Smooth muscle cell (in vitro differentiated cells): ENCODE measurements around the gene CNOT9. TPM values are rescaled to one million over a fixed set of nuclear protein-coding genes. Genes with fewer than 3 reads are reported as not detected.

ENCODE experiments used
- DNase-seq: peaks from one replicate; lab custom pipeline; 2025; ENCODE audit not compliant: unreplicated experiment; lab: John Stamatoyannopoulos, UW
- H2AFZ ChIP-seq: fragments of 200-600 bp; sonication (generic); 2 replicates; pipeline ENCODE4 v1.6.0; 2016; ENCODE audit warnings: antibody characterized with exemption, low read depth, mild to moderate bottlenecking
- H3F3A ChIP-seq: fragments of 200-600 bp; sonication (generic); 2 replicates; pipeline ENCODE4 v1.6.0; 2017; ENCODE audit warnings: antibody characterized with exemption, low read depth
- H3K27ac ChIP-seq: fragments of 200-600 bp; sonication (generic); 2 replicates; pipeline ENCODE4 v1.5.1; 2016; ENCODE audit warnings: low read depth, mild to moderate bottlenecking
- H3K27me3 ChIP-seq: fragments of 200-600 bp; sonication (generic); 2 replicates; pipeline ENCODE4 v1.6.1; 2016; ENCODE audit warnings: low read depth, mild to moderate bottlenecking
- H3K36me3 ChIP-seq: fragments of 200-600 bp; sonication (generic); 2 replicates; pipeline ENCODE4 v1.5.1; 2016; ENCODE audit warnings: low read depth
- H3K4me1 ChIP-seq: fragments of 200-600 bp; sonication (generic); 2 replicates; pipeline ENCODE4 v1.5.1; 2016; ENCODE audit warnings: low read depth
- H3K4me2 ChIP-seq: fragments of 200-600 bp; sonication (generic); 2 replicates; pipeline ENCODE4 v1.6.0; 2016; ENCODE audit warnings: mild to moderate bottlenecking
- H3K4me3 ChIP-seq: fragments of 200-600 bp; sonication (generic); 2 replicates; pipeline ENCODE4 v1.5.1; 2016; ENCODE audit warnings: mild to moderate bottlenecking
- H3K79me2 ChIP-seq: fragments of 200-600 bp; sonication (generic); 2 replicates; pipeline ENCODE4 v1.6.0; 2016; ENCODE audit warnings: low read depth, mild to moderate bottlenecking
- H3K9ac ChIP-seq: fragments of 200-600 bp; sonication (generic); 2 replicates; pipeline ENCODE4 v1.6.0; 2016; ENCODE audit warnings: low read depth
- H3K9me3 ChIP-seq: fragments of 200-600 bp; sonication (generic); replicated peaks from 2 replicates; pipeline ENCODE4 v1.5.1; 2016; ENCODE audit warnings: low read depth
- H4K20me1 ChIP-seq: fragments of 200-600 bp; sonication (generic); 2 replicates; pipeline ENCODE4 v1.6.0; 2016; ENCODE audit warnings: low read depth
- WGBS: methylation state at CpG from one replicate; pipeline ENCODE4 v1.1.7; 2016; ENCODE audit warnings: low lambda C conversion rate; 5-methylcytosine and 5-hydroxymethylcytosine counted together
- polyA plus RNA-seq: library from polyadenylated mRNA; unstranded; fragments of >200 nt; fragmentation: Nextera tagmentation; extraction: Ambion mirVana; gene quantifications from 2 replicates; pipeline ENCODE4 v1.2.1, GENCODE V29; 2016
- total RNA-seq: library from RNA; depleted of rRNA; stranded (reverse); fragments of >200 nt; gene quantifications from 2 replicates; pipeline ENCODE4 v1.2.3, GENCODE V29; 2014
- TF ChIP-seq, protein P1 (sequence below): fragments of 200-600 bp; sonication (generic); IDR thresholded peaks from 2 replicates; pipeline ENCODE4 v1.5.1; 2017; ENCODE audit warnings: borderline replicate concordance, mild to moderate bottlenecking, antibody characterized with exemption; ENCODE audit not compliant: insufficient read depth, poor library complexity, severe bottlenecking

Gene CNOT9
- total and polyA plus RNA-seq, 2 experiments from 2014 or later = 26.0 to 57.8 TPM

DNA sequence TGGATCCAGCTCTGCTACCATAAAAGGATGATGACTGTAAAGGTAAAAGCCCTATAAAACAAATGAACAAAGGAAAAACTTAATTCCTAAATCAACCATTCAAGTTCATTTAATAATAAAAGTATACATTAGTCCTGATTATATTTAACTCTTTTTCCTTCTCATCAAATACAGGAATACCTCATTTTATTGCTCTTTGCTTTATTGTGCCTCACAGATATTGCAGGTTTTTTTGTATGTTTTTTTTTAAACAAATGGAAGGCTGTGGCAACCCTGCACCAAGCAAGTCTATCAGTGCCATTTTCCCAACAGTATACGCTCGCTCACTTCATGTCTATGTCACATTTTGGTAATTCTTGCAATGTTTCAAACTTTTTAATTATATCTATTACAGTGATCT, 38.6 kb upstream of the CNOT9 start:
- Histone ChIP-seq H3F3A (no peaks in the 10 kb centered on the region), H3K36me3 (peaks cover 54% of the 10 kb centered on the region), H3K79me2 (no peaks in the 10 kb centered on the region), H3K4me1 (no peaks in the 10 kb centered on the region), H3K9ac (no peak overlapping the region), H3K4me2 (no peak overlapping the region), H4K20me1 (no peaks in the 10 kb centered on the region), H3K4me3 (no peak overlapping the region), H3K27ac (no peak overlapping the region), H2AFZ (no peak overlapping the region), H3K27me3 (no peaks in the 10 kb centered on the region), H3K9me3 (no peaks in the 10 kb centered on the region)
- TF ChIP-seq, protein P1, sequence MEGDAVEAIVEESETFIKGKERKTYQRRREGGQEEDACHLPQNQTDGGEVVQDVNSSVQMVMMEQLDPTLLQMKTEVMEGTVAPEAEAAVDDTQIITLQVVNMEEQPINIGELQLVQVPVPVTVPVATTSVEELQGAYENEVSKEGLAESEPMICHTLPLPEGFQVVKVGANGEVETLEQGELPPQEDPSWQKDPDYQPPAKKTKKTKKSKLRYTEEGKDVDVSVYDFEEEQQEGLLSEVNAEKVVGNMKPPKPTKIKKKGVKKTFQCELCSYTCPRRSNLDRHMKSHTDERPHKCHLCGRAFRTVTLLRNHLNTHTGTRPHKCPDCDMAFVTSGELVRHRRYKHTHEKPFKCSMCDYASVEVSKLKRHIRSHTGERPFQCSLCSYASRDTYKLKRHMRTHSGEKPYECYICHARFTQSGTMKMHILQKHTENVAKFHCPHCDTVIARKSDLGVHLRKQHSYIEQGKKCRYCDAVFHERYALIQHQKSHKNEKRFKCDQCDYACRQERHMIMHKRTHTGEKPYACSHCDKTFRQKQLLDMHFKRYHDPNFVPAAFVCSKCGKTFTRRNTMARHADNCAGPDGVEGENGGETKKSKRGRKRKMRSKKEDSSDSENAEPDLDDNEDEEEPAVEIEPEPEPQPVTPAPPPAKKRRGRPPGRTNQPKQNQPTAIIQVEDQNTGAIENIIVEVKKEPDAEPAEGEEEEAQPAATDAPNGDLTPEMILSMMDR = no peak
- DNase-seq = no peak
- 94% methylated on average over 2 of the region's 2 CpGs for WGBS

DNA sequence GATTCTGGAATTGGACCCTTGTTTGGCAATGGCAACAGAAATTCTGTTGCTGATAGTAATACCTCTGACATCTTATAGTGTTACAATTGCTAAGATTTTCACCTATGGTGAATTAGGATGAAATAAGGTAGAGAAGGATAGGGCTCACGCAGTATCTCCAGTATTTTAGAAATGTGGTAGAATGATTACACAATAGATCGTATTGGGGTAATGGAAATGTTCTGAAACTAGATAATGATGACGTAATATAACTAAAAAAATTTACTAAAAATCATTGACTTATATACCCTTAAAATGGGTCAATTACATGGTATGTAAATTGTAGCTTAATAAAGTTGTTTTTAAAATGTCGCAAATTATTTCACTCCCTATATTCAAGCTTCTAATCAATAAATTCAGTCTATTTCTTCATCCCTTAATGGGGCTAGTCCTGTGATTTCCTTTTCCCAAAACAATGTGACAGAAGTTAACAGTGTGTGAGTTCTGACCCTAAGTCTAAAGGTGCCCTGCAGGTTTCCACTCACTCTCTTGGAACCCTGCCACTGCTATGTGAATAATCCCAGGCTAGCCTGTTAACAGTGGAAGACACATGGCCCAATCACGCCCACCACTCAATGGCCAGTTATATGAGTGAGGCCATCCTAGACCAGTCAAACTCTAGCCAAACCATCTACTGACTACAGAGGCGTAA, 31.7 kb upstream of the CNOT9 start:
- H4K20me1 ChIP-seq = no peaks in the 10 kb centered on the region
- H2AFZ ChIP-seq = no peak overlapping the region
- H3K9ac ChIP-seq = no peak overlapping the region
- no peak overlapping the region for H3K27ac ChIP-seq
- no peak overlapping the region for H3K4me3 ChIP-seq
- DNase-seq = no peak
- H3K27me3 ChIP-seq = no peaks in the 10 kb centered on the region
- TF ChIP-seq, protein P1 = no peak
- H3F3A ChIP-seq = no peaks in the 10 kb centered on the region
- H3K4me2 ChIP-seq = no peak overlapping the region
- H3K36me3 ChIP-seq = peaks cover 17% of the 10 kb centered on the region
- no peaks in the 10 kb centered on the region for H3K4me1 ChIP-seq
- WGBS = 90% methylated on average over 6 of the region's 6 CpGs
- no peaks in the 10 kb centered on the region for H3K9me3 ChIP-seq
- no peaks in the 10 kb centered on the region for H3K79me2 ChIP-seq

DNA sequence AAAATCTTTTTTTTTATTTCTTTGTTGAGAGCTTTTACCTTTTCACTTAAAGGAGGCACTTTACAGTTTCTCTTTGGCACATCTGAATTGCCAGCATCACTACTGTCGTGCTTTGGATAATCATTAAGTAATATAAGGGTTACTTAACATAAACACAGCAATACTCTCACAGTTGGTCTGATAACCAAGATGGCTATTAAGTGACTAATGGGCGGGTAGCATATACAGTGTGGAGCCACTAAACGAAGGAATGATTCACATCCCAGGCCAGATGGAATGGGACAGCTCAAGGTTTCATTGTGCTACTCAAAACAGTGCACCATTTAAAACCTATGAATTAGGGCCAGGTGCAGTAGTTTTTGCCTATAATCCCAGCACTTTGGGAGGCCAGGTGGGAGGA, 28.6 kb upstream of the CNOT9 start:
- TF ChIP-seq, protein P1 = no peak
- no peak for DNase-seq
- no peaks in the 10 kb centered on the region for H3F3A ChIP-seq
- H2AFZ ChIP-seq = no peak overlapping the region
- no peaks in the 10 kb centered on the region for H3K27me3 ChIP-seq
- H3K36me3 ChIP-seq = peaks cover 17% of the 10 kb centered on the region
- no peaks in the 10 kb centered on the region for H3K9me3 ChIP-seq
- no peak overlapping the region for H3K27ac ChIP-seq
- no peaks in the 10 kb centered on the region for H3K4me1 ChIP-seq
- H3K4me2 ChIP-seq = no peak overlapping the region
- H3K79me2 ChIP-seq = no peaks in the 10 kb centered on the region
- 68% methylated on average over 3 of the region's 3 CpGs for WGBS
- H3K4me3 ChIP-seq = no peak overlapping the region
- H4K20me1 ChIP-seq = no peaks in the 10 kb centered on the region
- H3K9ac ChIP-seq = no peak overlapping the region

DNA sequence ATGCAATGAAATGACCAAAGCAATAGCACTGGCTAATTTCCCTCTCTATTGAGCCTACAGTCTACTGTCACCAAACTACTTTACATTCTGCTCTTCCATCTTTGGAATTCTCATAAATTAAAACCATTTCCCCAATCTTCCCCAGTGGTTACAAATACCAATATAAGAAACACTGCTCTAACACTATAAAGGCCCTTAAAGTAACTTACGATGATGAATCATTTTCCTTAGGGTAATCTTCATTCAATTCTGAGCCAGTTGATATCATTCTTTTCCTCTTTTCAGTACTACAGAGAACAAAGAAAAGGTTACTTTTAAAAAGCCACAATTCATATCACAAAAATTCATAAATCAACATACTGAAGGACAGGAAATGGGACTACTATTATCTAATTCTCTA, 22.6 kb upstream of the CNOT9 start:
- Histone ChIP-seq H3K36me3 (peaks cover 18% of the 10 kb centered on the region), H4K20me1 (no peaks in the 10 kb centered on the region), H3K27me3 (no peaks in the 10 kb centered on the region), H3K4me1 (no peaks in the 10 kb centered on the region), H3K9me3 (no peaks in the 10 kb centered on the region), H3F3A (no peaks in the 10 kb centered on the region), H2AFZ (no peak overlapping the region), H3K27ac (no peak overlapping the region), H3K79me2 (no peaks in the 10 kb centered on the region), H3K9ac (no peak overlapping the region), H3K4me3 (no peak overlapping the region), H3K4me2 (no peak overlapping the region)
- TF ChIP-seq, protein P1 = no peak
- DNase-seq = no peak
- 97% methylated on average over 1 of the region's 1 CpG for WGBS
